Stimulated activated CD8-positive, alpha-beta memory T cell treated with anti-CD3 and anti-CD28 coated beads, Interleukin-15, amount 100 ng/mL, for 24 hours (primary cell): ENCODE data around the gene SRGAP2C.
"Not testable (repeated sequence)": the region's sequence is repeated elsewhere in the genome, so short reads cannot be mapped to it uniquely, and the experiment has no call there.

ENCODE experiments used
- DNase-seq: peaks from one replicate; pipeline ENCODE4 v3.0.0-alpha.2; 2020; ENCODE audit warnings: low read depth

The SRGAP2C gene

GRCh38 chr1:121279548-121279898, 94.7 kb downstream of the SRGAP2C start:
- DNase-seq = not testable (repeated sequence)

DNA sequence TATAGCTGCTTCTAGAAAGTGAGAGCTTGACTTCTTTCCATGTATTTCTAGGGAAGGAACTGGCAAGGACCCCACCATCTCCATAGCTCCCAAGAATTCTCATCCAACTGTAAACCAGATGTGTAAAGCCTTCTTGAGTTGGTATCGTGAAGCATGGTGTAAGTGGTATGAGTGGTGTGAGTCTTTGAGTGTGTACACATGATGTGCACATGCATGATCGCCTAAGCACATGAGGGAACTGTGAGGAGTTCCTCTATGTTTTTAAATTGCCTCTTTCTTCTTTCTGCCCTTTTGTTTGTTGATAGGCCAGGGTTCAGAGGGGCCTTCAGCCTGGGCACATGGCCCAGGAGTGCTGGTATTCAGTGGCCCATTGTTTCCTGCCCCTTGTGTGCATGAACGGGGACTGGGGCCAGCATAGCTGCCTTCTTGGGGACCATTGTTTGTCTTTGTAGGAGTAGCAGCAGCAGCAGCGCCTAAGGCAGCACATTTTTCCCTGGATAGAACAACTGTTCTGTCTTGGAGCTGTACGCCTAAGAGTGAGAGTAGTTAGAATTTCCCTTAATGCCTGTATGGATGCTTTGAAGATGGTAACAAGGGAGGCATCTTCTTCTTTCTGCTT, 96.0 kb downstream of the SRGAP2C start:
- DNase-seq = not testable (repeated sequence)

GRCh38 chr1:121281480-121281879, 96.7 kb downstream of the SRGAP2C start:
- DNase-seq = not testable (repeated sequence)

GRCh38 chr1:121283587-121284180, 98.9 kb downstream of the SRGAP2C start:
- DNase-seq = not testable (repeated sequence)

GRCh38 chr1:121292590-121292989, 107.8 kb downstream of the SRGAP2C start:
- not testable (repeated sequence) for DNase-seq

DNA sequence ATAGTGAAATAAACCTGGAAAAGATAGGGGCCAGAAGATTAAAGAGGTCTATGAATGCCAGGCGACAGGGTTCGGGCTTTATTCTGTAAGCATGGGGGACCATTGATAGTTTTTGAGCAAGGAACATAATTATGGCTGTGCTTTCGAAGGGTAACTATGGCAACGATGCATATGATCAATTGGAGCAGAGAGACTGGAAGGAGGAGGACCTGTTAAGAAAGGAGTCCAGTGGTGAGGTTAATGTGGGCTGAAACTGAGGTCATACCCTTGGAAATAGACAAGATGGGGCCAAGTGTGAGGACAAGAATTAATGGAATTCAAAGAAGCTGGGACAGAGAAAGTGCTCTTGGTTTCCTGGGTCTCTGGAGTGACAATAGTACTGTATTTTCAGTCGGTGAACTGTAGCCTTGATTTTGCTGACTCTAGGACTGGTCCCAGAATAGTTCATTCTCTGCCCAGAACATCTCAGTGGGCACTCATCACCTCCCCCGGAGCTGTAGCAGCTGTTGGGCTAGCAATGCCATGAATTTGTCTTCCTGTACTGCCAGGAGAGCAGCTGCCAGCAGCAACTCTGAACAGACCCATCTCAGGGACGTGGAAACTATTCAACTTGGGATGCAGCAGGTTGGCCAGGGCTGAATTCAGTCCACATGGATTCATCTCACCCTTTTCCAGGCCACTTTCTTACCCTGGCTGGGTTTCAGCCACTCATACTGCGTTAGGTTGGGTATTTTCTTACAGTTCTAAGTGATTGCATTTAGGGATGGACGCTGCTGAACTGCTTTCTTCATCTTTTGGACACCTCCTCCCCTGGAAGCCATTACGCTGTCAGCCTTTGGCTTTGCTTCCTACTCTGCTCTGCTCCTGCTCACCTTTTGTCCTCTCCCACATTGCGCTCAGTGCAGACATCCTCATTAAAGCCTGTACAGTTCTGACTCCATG, 108.8 kb downstream of the SRGAP2C start:
- DNase-seq = not testable (repeated sequence)

- DNase-seq = not testable (repeated sequence)
These were observed 109.4 kb downstream of the SRGAP2C start for GRCh38 chr1:121294205-121294570.

- DNase-seq = not testable (repeated sequence)
These were observed 111.8 kb downstream of the SRGAP2C start for GRCh38 chr1:121296563-121296962.

GRCh38 chr1:121298529-121298928, 113.8 kb downstream of the SRGAP2C start:
- not testable (repeated sequence) for DNase-seq

GRCh38 chr1:121299514-121300149, 114.9 kb downstream of the SRGAP2C start:
- DNase-seq = not testable (repeated sequence)

GRCh38 chr1:121301876-121302275, 117.1 kb downstream of the SRGAP2C start:
- DNase-seq = not testable (repeated sequence)

GRCh38 chr1:121307759-121308158, 123.0 kb downstream of the SRGAP2C start:
- not testable (repeated sequence) for DNase-seq

DNA sequence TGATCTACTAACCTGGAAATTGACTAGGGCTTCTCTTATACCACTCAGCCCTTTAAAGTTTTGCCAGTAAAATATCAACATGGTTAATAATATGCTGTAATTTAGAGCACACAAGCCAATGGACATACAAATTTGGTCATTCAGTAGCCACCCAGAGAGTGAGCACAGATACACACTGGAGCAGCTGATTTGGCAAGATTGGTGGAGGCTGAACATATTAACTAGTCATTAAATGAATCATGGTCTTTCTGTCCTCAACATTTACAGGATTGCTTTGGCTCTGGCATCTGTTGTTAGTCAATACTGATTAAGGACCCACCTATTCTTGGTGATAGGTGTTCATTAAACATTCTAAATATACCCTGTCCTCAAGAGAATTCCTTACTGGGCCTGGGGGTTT, 130.7 kb downstream of the SRGAP2C start:
- not testable (repeated sequence) for DNase-seq

DNA sequence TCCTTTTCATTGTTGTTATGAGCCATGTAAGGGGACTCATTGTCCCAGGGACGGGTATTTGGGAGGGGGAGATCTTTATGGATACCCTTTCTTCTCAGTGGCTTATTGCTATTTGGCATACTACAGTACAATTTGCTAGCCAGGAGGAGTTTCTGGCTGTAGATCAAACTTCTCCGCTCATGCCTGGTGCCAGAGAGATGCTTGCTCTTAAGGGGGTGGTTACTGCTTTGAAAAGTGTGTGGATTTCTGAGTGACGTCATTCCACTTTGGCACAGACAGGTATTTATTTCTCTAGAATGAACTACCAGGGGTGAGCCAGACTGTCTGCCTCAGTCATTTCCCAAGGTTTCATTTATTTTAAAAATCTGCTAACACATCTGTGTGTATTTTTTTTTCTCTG, 131.3 kb downstream of the SRGAP2C start:
- not testable (repeated sequence) for DNase-seq

DNA sequence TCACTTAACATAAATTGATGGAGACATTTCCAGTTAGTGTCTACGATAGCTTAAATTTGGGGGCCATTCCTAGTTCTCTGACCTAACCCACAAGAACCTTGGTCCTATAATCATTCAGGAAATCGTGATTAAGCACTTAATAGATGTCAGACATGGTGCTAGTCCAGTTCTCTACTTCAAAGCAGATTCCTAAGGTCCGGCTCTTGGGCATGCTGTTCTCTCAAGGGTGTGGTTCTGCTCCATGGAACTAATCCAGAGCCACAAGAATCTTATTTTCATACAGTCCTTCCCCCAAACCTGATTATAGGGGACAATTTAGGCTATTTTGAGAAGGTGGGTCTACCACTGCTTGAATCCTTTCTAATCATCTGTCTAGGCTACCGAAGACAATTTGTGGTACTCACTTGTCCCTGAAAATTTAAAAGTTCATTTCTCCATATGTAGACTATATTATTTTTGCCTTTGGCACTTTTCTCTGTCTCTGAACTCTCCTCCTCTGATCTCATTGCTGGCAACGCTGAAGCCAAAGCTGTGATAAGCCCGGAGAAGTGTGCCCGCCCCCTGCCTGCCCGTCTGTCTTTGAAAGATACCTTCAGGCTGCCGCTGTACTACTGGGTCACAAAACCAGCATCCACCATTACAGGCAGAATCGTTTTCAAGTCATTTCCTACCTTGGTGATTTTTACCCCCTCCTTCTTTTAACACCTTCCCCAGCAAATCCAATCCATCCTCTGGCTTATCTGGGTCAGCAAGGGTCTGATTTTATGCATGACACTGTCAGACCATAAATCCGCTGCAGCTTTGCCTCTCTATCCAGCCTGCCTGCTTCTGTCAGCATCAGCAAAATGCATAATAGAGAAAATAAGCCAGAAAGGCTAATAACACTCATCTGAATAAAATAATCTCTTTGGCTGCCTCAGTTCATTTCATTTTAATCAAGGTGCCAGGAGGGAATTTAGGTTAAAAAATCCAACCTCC, 133.0 kb downstream of the SRGAP2C start:
- DNase-seq = not testable (repeated sequence)

DNA sequence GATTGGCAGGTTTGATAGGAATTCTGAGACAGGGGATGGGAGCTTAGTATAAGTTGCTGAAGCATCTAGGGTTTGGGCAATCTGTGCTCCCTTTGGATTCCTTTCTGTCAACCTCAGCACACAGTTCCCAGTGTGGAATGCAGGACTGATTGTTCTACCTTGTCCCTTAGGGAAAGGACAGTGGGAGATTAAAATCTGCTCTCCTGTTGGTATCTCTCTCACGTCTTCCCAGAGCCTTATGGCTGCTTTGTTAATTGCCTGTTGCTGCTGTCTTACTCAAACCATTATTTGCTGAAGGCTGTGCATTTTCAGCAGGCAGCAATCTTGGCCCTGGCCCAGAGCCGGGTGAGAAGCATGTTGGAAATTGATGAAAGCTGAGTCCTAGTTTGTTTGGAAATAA, 133.9 kb downstream of the SRGAP2C start:
- not testable (repeated sequence) for DNase-seq

GRCh38 chr1:121321660-121322059, 136.9 kb downstream of the SRGAP2C start:
- DNase-seq = not testable (repeated sequence)

- DNase-seq = not testable (repeated sequence)
These were observed 140.0 kb downstream of the SRGAP2C start for GRCh38 chr1:121324726-121325125.

GRCh38 chr1:121332141-121332540, 147.4 kb downstream of the SRGAP2C start:
- not testable (repeated sequence) for DNase-seq

- not testable (repeated sequence) for DNase-seq
These were observed 148.1 kb downstream of the SRGAP2C start for GRCh38 chr1:121332599-121333562.
